Measurements from ENCODE around the gene BARD1.

GRCh38 chr2:214696681-214697080, 112.8 kb downstream of the BARD1 start:
- TF ChIP-seq CTCF (IDR thresholded peaks at IDR 0.05; ENCODE audit: borderline replicate concordance, extremely low read depth, low read length, poor library complexity, severe bottlenecking) (no peak), EZH2 (IDR thresholded peaks at IDR 0.05; ENCODE audit: borderline replicate concordance, low read depth, low read length, severe bottlenecking) (no peak)
